GM12872 (cell line): ENCODE data around the gene FAM174B.

Source experiments
- TF ChIP-seq, protein P1 (sequence below): IDR thresholded peaks from 3 replicates; pipeline ENCODE4 v1.5.1; 2011; ENCODE audit warnings: low read depth, mild to moderate bottlenecking, low read length, moderate library complexity; ENCODE audit not compliant: insufficient read depth

FAM174B gene

DNA sequence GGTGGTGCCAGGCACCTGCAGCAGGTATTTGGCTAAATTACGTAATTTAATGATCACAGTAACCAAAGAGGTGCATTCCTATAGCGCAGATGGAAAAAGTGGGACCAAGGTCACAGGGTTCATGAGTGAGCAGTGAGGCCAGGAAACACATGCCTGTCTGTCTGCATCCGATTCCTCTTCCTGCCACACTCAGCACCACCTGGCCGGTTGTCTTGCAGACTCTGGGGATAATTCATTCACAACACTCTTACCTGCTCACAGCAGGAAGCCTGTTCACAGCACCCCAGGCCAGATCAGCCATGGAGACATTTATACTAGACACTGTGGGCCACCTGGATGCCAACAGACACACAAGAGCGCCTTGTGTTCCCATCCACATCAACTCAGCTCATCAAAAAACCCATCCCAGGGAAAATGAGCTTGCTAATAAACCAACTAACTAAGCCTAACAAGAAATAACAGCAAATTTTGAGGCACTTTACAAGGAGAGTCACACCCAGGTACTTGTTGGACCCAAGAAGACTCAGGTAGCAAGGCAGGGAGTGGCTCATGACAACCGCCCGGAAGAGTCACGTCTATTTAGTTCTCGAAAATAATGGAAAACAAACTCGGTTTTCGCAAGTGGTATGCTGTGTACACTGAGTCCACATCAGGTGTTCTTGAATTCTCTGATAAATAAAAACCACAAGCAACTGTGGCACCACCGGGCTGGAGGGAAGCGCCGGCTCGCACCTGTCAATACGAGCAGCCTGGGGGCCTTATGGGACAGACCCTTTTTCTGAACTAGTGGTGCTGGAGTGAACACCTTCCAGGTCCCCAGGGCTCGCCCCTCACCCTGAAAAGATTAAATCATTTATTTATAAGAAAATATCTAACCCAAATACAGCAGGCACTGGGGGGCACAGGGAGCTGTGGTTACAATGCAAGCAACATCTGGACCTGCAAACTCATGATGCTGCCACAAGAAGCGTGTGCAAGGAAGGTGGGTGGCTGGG lies 40.5 kb downstream of the FAM174B start:
- TF ChIP-seq, protein P1, sequence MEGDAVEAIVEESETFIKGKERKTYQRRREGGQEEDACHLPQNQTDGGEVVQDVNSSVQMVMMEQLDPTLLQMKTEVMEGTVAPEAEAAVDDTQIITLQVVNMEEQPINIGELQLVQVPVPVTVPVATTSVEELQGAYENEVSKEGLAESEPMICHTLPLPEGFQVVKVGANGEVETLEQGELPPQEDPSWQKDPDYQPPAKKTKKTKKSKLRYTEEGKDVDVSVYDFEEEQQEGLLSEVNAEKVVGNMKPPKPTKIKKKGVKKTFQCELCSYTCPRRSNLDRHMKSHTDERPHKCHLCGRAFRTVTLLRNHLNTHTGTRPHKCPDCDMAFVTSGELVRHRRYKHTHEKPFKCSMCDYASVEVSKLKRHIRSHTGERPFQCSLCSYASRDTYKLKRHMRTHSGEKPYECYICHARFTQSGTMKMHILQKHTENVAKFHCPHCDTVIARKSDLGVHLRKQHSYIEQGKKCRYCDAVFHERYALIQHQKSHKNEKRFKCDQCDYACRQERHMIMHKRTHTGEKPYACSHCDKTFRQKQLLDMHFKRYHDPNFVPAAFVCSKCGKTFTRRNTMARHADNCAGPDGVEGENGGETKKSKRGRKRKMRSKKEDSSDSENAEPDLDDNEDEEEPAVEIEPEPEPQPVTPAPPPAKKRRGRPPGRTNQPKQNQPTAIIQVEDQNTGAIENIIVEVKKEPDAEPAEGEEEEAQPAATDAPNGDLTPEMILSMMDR: no peak

DNA sequence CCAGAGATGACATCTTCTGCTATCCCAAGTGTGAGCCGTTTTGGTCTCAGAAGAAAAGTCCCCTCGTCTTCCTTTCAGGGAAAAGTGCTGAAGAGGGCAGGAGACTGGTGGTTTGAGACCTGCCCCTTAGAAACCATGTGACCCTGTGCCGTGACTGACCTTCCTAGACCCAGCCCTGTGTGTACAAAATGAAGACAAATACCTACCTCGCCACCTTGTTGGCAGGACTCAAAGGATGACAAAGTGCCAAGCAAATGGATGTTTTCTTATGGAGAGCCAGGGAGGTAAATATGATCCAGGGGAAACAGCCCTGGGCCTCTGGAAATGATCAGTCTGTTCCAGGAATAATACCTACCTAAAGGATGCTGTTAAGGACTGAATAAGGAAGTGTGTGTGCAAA lies 41.3 kb downstream of the FAM174B start:
- TF ChIP-seq, protein P1: no peak

DNA sequence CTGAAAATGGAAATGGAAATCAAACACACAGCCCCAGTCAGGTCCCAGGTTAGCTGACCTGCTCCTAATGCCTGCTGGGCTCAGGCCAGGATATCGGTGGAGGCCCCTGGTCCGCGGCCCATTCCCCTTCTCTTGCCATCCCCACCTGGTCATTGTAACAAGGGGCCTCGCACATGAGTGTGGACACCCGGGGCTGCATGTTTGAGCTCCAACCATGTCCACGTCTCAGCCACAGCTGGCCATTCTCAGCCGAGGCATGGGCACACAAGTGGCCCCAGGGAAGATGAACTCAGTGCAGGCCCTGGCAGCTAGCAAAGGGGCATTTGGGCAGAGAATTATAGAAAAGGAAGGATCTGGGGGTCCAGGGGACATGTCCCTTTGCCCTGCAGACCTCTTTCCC lies 41.7 kb downstream of the FAM174B start:
- TF ChIP-seq, protein P1: no peak

- TF ChIP-seq, protein P1: no peak
Observed at GRCh38 chr15:92612891-92613290, 42.7 kb downstream of the FAM174B start.

DNA sequence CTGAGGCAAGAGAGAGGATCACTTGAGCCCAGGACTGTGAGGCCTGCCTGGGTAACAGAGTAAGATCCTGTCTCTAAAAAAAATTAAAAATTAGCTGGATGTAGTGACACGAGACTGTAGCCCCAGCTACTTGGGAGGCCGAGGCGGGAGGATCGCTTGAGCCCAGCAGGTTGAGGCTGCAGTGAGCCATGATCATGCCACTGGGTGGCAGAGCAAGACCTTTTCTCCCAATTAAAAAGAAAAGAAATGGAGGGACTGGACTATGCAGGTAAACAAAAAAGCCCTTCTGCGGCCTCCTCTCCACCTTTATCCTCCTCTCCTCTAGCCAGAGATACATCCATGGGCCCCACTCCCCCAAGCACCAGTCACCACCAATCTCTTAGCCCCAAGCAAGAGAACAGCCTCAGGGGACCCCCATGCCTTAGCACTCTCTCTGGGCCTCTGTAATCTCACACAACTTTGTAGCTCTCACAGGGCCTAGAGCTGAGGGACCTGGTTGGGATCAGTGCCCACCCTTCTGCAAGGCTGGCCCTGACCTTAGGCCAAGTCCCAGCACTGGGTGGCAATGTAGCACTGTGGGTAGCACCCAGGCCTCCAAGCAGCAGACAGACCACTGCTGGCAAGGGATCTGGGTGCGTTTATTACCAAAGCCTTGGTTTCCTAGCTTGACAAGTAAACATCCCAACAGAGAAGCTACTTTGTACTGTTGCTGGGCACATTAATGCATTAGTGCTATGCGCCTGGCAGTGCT lies 43.4 kb downstream of the FAM174B start:
- TF ChIP-seq, protein P1: peak; percentile 1; the same call in 1 of the 3 replicates

DNA sequence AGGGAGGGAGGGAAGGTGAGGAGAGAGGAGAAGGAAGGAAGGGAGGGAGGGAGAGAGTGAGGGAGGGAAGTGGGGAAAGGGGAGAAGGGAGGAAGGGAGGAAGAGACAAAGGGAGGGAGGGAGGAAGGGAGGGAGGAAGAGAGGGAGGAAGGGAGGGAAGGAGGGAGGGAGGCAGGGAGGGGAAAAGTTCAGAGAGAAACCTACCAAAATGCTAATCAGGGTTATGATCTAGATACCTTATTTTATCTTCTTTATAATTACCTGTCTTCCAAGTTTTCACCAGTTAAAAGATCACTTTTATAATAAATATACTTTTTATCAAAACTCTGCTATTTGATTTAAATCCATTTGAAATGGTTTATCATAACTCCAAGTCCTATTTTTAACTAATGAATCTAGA lies 44.4 kb downstream of the FAM174B start:
- TF ChIP-seq, protein P1: no peak

GRCh38 chr15:92610101-92610520 lies 45.5 kb downstream of the FAM174B start:
- TF ChIP-seq, protein P1: no peak
